NCI-H187 (cell line): ENCODE measurements around the gene GCKR.

Source experiments
- DNase-seq, 2 experiments: peaks; one replicate each; lab custom pipeline; 2025; lab: John Stamatoyannopoulos, UW

Gene GCKR

GRCh38 chr2:27572998-27573429 lies 76.4 kb downstream of the GCKR start:
- DNase-seq, result no peak
